Measurements from ENCODE around the gene BCAS4. TPM values are rescaled to one million over a fixed set of nuclear protein-coding genes. Genes with fewer than 3 reads are reported as not detected.

BCAS4 gene
- total RNA-seq, 1 donor from 2014 or later = 4.3 TPM

DNA sequence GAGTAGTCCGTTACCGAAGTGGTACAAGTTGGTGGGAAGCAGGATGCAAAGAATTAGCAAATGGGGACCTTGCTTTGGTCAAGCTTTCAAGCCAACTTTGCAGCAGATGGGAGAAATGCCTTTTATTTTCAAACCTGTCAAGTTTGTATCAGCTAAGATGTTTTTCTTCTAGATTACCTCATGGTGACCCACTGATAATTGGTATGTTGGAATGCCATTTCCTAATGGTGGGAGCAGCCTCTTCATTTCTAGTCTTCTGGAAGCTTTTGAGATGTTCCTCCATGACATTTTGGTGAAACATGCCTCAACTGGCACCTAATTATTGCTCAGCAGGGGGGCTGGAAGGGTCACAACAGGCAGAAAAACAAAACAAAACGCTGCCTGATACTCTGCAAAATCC lies 92.7 kb downstream of the BCAS4 start:
- intact Hi-C loops (cut with DNase I) = no loop called here
- no peak for ATAC-seq
- DNase-seq = no peak
- Histone ChIP-seq H3K4me1 (no peaks in the 10 kb centered on the region), H3K9me3 (no peaks in the 10 kb centered on the region), H3K27me3 (no peaks in the 10 kb centered on the region), H3K27ac (no peak overlapping the region), H3K36me3 (peaks cover 49% of the 10 kb centered on the region), H3K4me3 (no peak overlapping the region)
- TF ChIP-seq, protein P1, sequence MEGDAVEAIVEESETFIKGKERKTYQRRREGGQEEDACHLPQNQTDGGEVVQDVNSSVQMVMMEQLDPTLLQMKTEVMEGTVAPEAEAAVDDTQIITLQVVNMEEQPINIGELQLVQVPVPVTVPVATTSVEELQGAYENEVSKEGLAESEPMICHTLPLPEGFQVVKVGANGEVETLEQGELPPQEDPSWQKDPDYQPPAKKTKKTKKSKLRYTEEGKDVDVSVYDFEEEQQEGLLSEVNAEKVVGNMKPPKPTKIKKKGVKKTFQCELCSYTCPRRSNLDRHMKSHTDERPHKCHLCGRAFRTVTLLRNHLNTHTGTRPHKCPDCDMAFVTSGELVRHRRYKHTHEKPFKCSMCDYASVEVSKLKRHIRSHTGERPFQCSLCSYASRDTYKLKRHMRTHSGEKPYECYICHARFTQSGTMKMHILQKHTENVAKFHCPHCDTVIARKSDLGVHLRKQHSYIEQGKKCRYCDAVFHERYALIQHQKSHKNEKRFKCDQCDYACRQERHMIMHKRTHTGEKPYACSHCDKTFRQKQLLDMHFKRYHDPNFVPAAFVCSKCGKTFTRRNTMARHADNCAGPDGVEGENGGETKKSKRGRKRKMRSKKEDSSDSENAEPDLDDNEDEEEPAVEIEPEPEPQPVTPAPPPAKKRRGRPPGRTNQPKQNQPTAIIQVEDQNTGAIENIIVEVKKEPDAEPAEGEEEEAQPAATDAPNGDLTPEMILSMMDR (IDR thresholded peaks at IDR 0.05) = no peak

DNA sequence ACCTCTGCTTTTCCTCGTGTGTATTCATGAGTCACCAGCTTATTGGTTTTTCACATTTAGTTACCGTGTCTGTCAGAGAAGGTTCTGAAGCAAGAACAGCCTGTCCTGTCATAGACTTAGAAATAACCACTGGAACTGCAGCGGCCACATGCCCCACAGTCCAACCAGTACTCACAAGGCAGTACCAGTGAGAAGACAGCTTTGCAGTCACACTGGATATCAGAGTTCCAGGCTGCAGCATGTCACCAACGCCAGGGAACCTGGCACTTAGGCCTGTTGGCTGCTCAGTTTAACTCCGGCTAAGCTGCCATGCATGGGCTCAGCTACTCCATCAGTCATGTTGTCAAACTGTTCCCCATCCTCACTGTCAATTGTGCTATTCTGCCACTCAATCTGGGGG lies 96.3 kb downstream of the BCAS4 start:
- Histone ChIP-seq H3K27ac (no peak overlapping the region), H3K36me3 (peaks cover 76% of the 10 kb centered on the region), H3K4me1 (no peaks in the 10 kb centered on the region), H3K27me3 (no peaks in the 10 kb centered on the region), H3K9me3 (no peaks in the 10 kb centered on the region), H3K4me3 (no peak overlapping the region)
- TF ChIP-seq, protein P1 (IDR thresholded peaks at IDR 0.05) = no peak
- ATAC-seq = no peak
- no peak for DNase-seq
- intact Hi-C loops (cut with DNase I) = no loop called here

DNA sequence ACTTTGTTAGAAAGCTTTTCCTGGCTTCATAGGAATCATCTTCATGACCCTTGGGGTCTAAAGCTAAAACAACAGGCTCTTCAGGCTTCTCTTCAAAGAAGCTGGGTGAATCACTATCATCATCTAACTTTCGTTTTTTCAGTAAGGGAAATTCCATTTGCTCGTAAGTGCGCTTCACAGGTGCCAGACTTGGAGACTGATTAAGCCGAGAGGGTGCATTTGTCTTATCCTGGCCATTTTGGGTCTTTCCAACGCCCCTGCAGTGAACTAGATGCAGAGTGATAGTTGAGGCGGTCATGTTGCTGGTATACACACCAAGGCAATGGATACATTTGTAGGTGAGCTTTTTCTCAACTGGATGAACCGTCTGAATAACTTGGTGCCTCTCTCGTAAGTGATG lies 97.5 kb downstream of the BCAS4 start:
- Histone ChIP-seq H3K27me3 (no peaks in the 10 kb centered on the region), H3K36me3 (peaks cover 79% of the 10 kb centered on the region), H3K27ac (no peak overlapping the region), H3K9me3 (no peaks in the 10 kb centered on the region), H3K4me3 (no peak overlapping the region), H3K4me1 (no peaks in the 10 kb centered on the region)
- DNase-seq (no peak), ATAC-seq (no peak)
- intact Hi-C loops (cut with DNase I) = no loop called here
- TF ChIP-seq, protein P1 (IDR thresholded peaks at IDR 0.05) = no peak

DNA sequence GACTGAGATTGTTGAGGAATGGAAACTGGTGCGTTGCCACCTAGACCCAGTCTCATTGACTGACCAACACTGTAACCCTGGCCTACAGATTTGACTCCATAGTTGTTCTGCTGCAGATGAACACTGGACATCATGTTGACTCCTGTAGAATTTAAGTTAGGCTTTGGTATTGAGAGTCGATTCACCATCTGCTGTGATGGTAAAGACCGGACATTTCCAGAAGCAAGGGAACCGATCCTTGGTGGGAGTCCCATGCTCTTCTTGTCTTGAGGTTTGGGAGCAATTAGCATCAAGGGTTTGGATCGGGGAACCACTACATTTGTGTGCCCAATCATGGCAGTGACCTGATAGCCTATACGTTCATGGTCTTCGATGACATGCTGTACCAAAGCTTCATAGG lies 98.8 kb downstream of the BCAS4 start:
- DNase-seq = no peak
- H3K27ac ChIP-seq = no peak overlapping the region
- no peak overlapping the region for H3K4me3 ChIP-seq
- no peak for ATAC-seq
- no peaks in the 10 kb centered on the region for H3K4me1 ChIP-seq
- H3K36me3 ChIP-seq = peaks cover 84% of the 10 kb centered on the region
- no peaks in the 10 kb centered on the region for H3K27me3 ChIP-seq
- intact Hi-C loops (cut with DNase I) = no loop called here
- TF ChIP-seq, protein P1 (IDR thresholded peaks at IDR 0.05) = no peak
- H3K9me3 ChIP-seq = no peaks in the 10 kb centered on the region

DNA sequence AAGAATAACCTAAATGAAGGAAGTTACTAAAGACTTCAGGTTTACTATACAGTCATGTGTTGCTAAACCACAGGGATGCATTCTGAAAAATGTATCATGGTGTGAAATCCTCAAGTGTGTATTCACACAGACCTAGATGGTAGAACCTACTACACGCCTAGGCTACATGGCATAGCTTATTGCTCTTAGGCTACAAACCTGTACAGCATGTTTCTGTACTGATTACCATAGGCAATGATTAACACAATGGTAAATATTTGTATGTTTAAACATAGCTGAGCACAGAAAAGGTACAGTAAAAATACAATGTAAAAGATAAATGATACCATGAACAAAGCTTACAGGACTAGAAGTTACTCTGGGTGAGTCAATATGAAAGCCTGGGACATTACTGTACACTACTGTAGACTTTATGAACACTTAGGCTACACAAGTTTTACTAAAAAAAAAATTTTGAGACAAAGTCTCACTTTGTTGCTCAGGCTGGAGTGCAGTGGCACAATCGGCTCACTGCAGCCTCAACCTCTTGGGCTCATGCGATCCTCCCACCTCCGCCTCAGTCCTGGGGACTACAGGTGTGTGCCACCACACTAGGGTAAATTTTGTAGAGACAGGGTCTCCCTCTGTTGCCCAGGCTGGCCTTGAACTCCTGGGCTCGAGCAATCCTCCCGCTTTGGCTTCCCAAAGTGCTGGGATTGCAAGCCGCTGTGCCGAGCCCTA lies 100.4 kb downstream of the BCAS4 start:
- peaks cover 83% of the 10 kb centered on the region for H3K36me3 ChIP-seq
- no peaks in the 10 kb centered on the region for H3K4me1 ChIP-seq
- H3K4me3 ChIP-seq = no peak overlapping the region
- TF ChIP-seq, protein P1 (IDR thresholded peaks at IDR 0.05) = no peak
- H3K9me3 ChIP-seq = no peaks in the 10 kb centered on the region
- intact Hi-C loops (cut with DNase I) = no loop called here
- H3K27me3 ChIP-seq = no peaks in the 10 kb centered on the region
- DNase-seq = no peak
- H3K27ac ChIP-seq = no peak overlapping the region
- ATAC-seq = no peak

DNA sequence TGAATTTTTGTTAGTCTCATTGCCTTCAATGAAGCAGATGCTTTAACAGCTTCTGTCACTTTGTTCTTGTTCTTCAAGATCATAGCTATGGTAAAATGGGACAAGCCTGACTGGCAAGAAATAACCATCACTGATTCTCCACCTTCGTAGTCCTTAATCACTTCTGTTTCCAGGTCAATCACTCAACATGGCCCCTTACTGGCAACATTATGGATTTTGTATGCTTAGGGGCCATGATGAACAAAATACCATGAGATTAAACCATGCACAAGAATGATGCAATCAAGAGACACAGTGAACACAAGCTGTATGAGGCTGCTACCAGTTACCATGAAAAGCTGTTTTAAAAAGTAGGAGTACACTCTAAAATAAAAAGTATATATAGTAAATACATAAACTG lies 103.6 kb downstream of the BCAS4 start:
- intact Hi-C loops (cut with DNase I) = no loop called here
- Histone ChIP-seq H3K4me3 (no peak overlapping the region), H3K27ac (no peak overlapping the region), H3K27me3 (no peaks in the 10 kb centered on the region), H3K9me3 (no peaks in the 10 kb centered on the region), H3K4me1 (peaks cover 8% of the 10 kb centered on the region), H3K36me3 (peaks cover 76% of the 10 kb centered on the region)
- TF ChIP-seq, protein P1 (IDR thresholded peaks at IDR 0.05) = no peak
- ATAC-seq (no peak), DNase-seq (no peak)
